H1 (cell line): ENCODE results near the gene SHROOM2. TPM values are rescaled to one million over a fixed set of nuclear protein-coding genes. Genes with fewer than 3 reads are reported as not detected.

Experiments used
- CTCF ChIA-PET: fragments of 300-600 bp; sonication (Branson Sonifier 250); formaldehyde crosslinking; loops from one replicate; lab custom pipeline; 2021; ENCODE audit not compliant: partially characterized antibody; lab: Charles Lee
- POLR2A ChIA-PET: fragments of 300-600 bp; sonication (Branson Sonifier 250); formaldehyde crosslinking; loops from one replicate; lab custom pipeline; 2021; ENCODE audit warnings: inconsistent platforms; ENCODE audit not compliant: partially characterized antibody; lab: Charles Lee
- DNase-seq, 2 experiments: peaks; one replicate each; pipeline versions ENCODE4 v3.0.0 to v3.0.0-alpha.2; 2010 to 2022; ENCODE audit warnings: low spot score in 2 of 2, low read depth in 1 of 2, mixed read lengths in 1 of 2
- FAIRE-seq: peaks from 2 replicates; lab custom pipeline; 2011; peaks lifted over from hg19 to GRCh38; lab: Jason Lieb, UNC
- H2AFZ ChIP-seq: 2 replicates; pipeline ENCODE4 v1.8.1; 2012; ENCODE audit warnings: low read length, inconsistent platforms
- H2AK5ac ChIP-seq: 2 replicates; pipeline ENCODE4 v1.6.1; 2013; ENCODE audit warnings: low read depth, low read length
- H2BK120ac ChIP-seq: replicated peaks from 2 replicates; pipeline ENCODE3; 2013; ENCODE audit warnings: low read depth, low read length, inconsistent platforms
- H2BK12ac ChIP-seq: 2 replicates; pipeline ENCODE4 v1.6.1; 2013; ENCODE audit warnings: low read depth, low read length
- H2BK15ac ChIP-seq: 2 replicates; pipeline ENCODE4 v1.6.1; 2013; ENCODE audit warnings: low read length
- H2BK20ac ChIP-seq: 2 replicates; pipeline ENCODE4 v1.6.1; 2013; ENCODE audit warnings: low read length
- H2BK5ac ChIP-seq: 2 replicates; pipeline ENCODE4 v1.6.1; 2013; ENCODE audit warnings: low read depth, low read length
- H3K14ac ChIP-seq: 2 replicates; pipeline ENCODE4 v1.6.1; 2013; ENCODE audit warnings: inconsistent platforms; ENCODE audit not compliant: insufficient read length
- H3K18ac ChIP-seq: 2 replicates; pipeline ENCODE4 v1.6.1; 2013; ENCODE audit warnings: low read length; ENCODE audit errors: extremely low read depth
- H3K23ac ChIP-seq: 2 replicates; pipeline ENCODE4 v1.6.1; 2013; ENCODE audit warnings: inconsistent platforms; ENCODE audit not compliant: insufficient read length
- H3K23me2 ChIP-seq: 2 replicates; pipeline ENCODE4 v1.6.1; 2013; ENCODE audit warnings: low read depth, low read length
- H3K27ac ChIP-seq: 2 replicates; pipeline ENCODE4 v1.6.1; 2011; ENCODE audit warnings: low read depth, low read length, inconsistent platforms
- H3K27me3 ChIP-seq, 4 experiments: replicated peaks in 1 of 4; 1 replicate in 1 of 4; 2 replicates in 3 of 4; pipeline versions ENCODE4 v1.6.1 to v1.8.1; 2011 to 2013; ENCODE audit warnings: low read length in 3 of 4, mild to moderate bottlenecking in 3 of 4, inconsistent platforms in 2 of 4, mixed read lengths in 2 of 4, moderate library complexity in 1 of 4; ENCODE audit not compliant: control insufficient read depth in 3 of 4, insufficient read depth in 3 of 4; ENCODE audit errors: extremely low read depth in 1 of 4
- H3K36me3 ChIP-seq, 4 experiments: 2 replicates each; pipeline versions ENCODE4 v1.6.1 to v1.8.1; 2011 to 2013; ENCODE audit warnings: mild to moderate bottlenecking in 4 of 4, low read length in 3 of 4, moderate library complexity in 2 of 4, control low read depth in 1 of 4, inconsistent platforms in 1 of 4; ENCODE audit not compliant: insufficient read depth in 4 of 4, control insufficient read depth in 2 of 4
- H3K4ac ChIP-seq: replicated peaks from 2 replicates; pipeline ENCODE3; 2013; ENCODE audit warnings: low read length, low read depth, mixed read lengths, inconsistent platforms; ENCODE audit not compliant: insufficient read length
- H3K4me1 ChIP-seq, 4 experiments: replicated peaks in 1 of 4; 1 replicate in 1 of 4; 2 replicates in 3 of 4; pipeline versions ENCODE4 v1.6.1 to v1.8.1; 2011 to 2013; ENCODE audit warnings: low read length in 3 of 4, inconsistent platforms in 2 of 4, mixed read lengths in 1 of 4; ENCODE audit not compliant: insufficient read depth in 4 of 4, control insufficient read depth in 3 of 4
- H3K4me2 ChIP-seq, 2 experiments: 2 replicates each; pipeline versions ENCODE4 v1.6.1 to v1.8.1; 2011 to 2013; ENCODE audit warnings: low read depth in 2 of 2, low read length in 2 of 2, control low read depth in 1 of 2, inconsistent platforms in 1 of 2, mild to moderate bottlenecking in 1 of 2; ENCODE audit not compliant: insufficient read depth in 1 of 2
- H3K4me3 ChIP-seq, 4 experiments: fragments of 200-600, 300-600 bp in 1 of 4; sonication (generic), shearing (Covaris generic), sonication (Bioruptor Twin) in 1 of 4; 2 replicates each; pipeline versions ENCODE4 v1.5.1 to v1.8.1; 2011 to 2016; ENCODE audit warnings: low read length in 4 of 4, low read depth in 3 of 4, control low read depth in 2 of 4, inconsistent platforms in 2 of 4, mild to moderate bottlenecking in 2 of 4, mixed read lengths in 1 of 4, moderate library complexity in 1 of 4; ENCODE audit not compliant: insufficient read depth in 2 of 4; ENCODE audit errors: extremely low read depth in 1 of 4
- H3K56ac ChIP-seq: replicated peaks from 2 replicates; pipeline ENCODE3; 2013; ENCODE audit warnings: low read depth, mild to moderate bottlenecking, mixed read lengths, low read length, inconsistent platforms; ENCODE audit not compliant: insufficient read length
- H3K79me1 ChIP-seq: 2 replicates; pipeline ENCODE4 v1.6.1; 2013; ENCODE audit warnings: low read depth, low read length, control low read depth
- H3K79me2 ChIP-seq, 2 experiments: 2 replicates each; pipeline versions ENCODE4 v1.6.1 to v1.8.1; 2012 to 2013; ENCODE audit warnings: low read length in 2 of 2, mild to moderate bottlenecking in 2 of 2, inconsistent platforms in 1 of 2; ENCODE audit not compliant: insufficient read depth in 2 of 2, control insufficient read depth in 1 of 2
- H3K9ac ChIP-seq, 4 experiments: replicated peaks in 1 of 4; 1 replicate in 1 of 4; 2 replicates in 3 of 4; pipeline versions ENCODE4 v1.6.1 to v1.8.1; 2011 to 2013; ENCODE audit warnings: low read depth in 3 of 4, low read length in 3 of 4, control low read depth in 2 of 4, mild to moderate bottlenecking in 2 of 4, moderate library complexity in 2 of 4, inconsistent platforms in 1 of 4; ENCODE audit errors: extremely low read depth in 1 of 4
- H3K9me3 ChIP-seq, 2 experiments: 2 replicates each; pipeline versions ENCODE4 v1.6.1 to v1.8.1; 2012 to 2013; ENCODE audit warnings: mild to moderate bottlenecking in 2 of 2, moderate library complexity in 2 of 2, control low read depth in 1 of 2, inconsistent platforms in 1 of 2, low read depth in 1 of 2, low read length in 1 of 2, mixed read lengths in 1 of 2; ENCODE audit not compliant: insufficient read depth in 2 of 2
- H4K20me1 ChIP-seq, 2 experiments: replicated peaks in 1 of 2; 2 replicates each; pipeline versions ENCODE3 to v1.8.1; 2011 to 2013; ENCODE audit warnings: inconsistent platforms in 2 of 2, low read length in 2 of 2, mild to moderate bottlenecking in 1 of 2; ENCODE audit not compliant: insufficient read depth in 2 of 2, control insufficient read depth in 1 of 2
- H4K5ac ChIP-seq: 2 replicates; pipeline ENCODE4 v1.6.1; 2013; ENCODE audit warnings: low read length, low read depth, mixed read lengths, inconsistent platforms; ENCODE audit not compliant: insufficient read length
- H4K8ac ChIP-seq: 2 replicates; pipeline ENCODE4 v1.8.0; 2013; ENCODE audit warnings: mild to moderate bottlenecking, moderate library complexity, low read length, inconsistent platforms; ENCODE audit not compliant: insufficient read depth; ENCODE audit errors: extremely low read depth
- H4K91ac ChIP-seq: replicated peaks from 2 replicates; pipeline ENCODE3; 2013; ENCODE audit warnings: low read length, mixed read lengths, inconsistent platforms; ENCODE audit not compliant: insufficient read length
- BRCA1 ChIP-seq: IDR thresholded peaks from 2 replicates; pipeline ENCODE4 v1.6.1; 2012; ENCODE audit warnings: low read depth, low read length, improper control_type of control experiment
- FOSL1 ChIP-seq: IDR thresholded peaks from 2 replicates; pipeline ENCODE4 v1.6.1; 2011; ENCODE audit warnings: mild to moderate bottlenecking, low read depth, low read length, moderate library complexity; ENCODE audit not compliant: insufficient read depth
- GTF2F1 ChIP-seq: IDR thresholded peaks from 2 replicates; pipeline ENCODE4 v1.6.1; 2012; ENCODE audit warnings: low read depth, low read length, improper control_type of control experiment, borderline replicate concordance
- MAFK ChIP-seq: IDR thresholded peaks from 2 replicates; pipeline ENCODE4 v1.6.1; 2012; ENCODE audit warnings: low read depth, mild to moderate bottlenecking, improper control_type of control experiment, low read length
- SAP30 ChIP-seq: fragments of 300-600 bp; sonication (generic); IDR thresholded peaks from 2 replicates; pipeline ENCODE4 v1.7.1; 2012; ENCODE audit warnings: low read length, moderate library complexity, mild to moderate bottlenecking, inconsistent platforms; ENCODE audit not compliant: insufficient read depth, insufficient replicate concordance
- WGBS, 2 experiments: shearing (Covaris generic) in 1 of 2; methylation state at CpG; one replicate each; pipeline versions ENCODE4 v1.1.6 to v1.1.7; 2013 to 2015; ENCODE audit warnings: low lambda C conversion rate in 2 of 2, mixed read lengths in 2 of 2, inconsistent platforms in 1 of 2, low coverage in 1 of 2, missing lambda C conversion rate in 1 of 2; ENCODE audit not compliant: insufficient replicate concordance in 2 of 2, insufficient coverage in 1 of 2, insufficient read length in 1 of 2; ENCODE audit errors: extremely low coverage in 1 of 2, missing lambda C conversion rate in 1 of 2; 5-methylcytosine and 5-hydroxymethylcytosine counted together
- polyA plus RNA-seq, 7 experiments: library from polyadenylated mRNA; depleted of rRNA in 3 of 7; stranded (reverse) in 5 of 7; unstranded in 2 of 7; fragments of >200 nt in 5 of 7; fragments of 200-250 nt in 2 of 7; gene quantifications; 1 replicate in 5 of 7; 2 replicates in 1 of 7; 4 replicates in 1 of 7; pipeline versions ENCODE4 v1.2.1 to v1.2.3, GENCODE V29; 2011 to 2013; ENCODE audit warnings: missing spikeins in 2 of 7, mixed read lengths in 2 of 7
- total RNA-seq: library from RNA; stranded (reverse); fragmentation: NEBNext Ultra II Directional; extraction: Animal tissue kit (Norgen Biotek cat#: 25700); gene quantifications from 2 replicates; pipeline ENCODE4 v1.2.1, GENCODE V29; 2021

Gene SHROOM2
- total and polyA plus RNA-seq, 2 of the 8 experiments (the other 6 are each of a cell fraction or from before 2014, with no cell fraction given), result 3.4 to 14.2 TPM

GRCh38 chrX:9911487-9911886 is 125.3 kb downstream of the SHROOM2 start:
- CTCF ChIA-PET, result no interaction called here
- no peak overlapping the region; a peak in 1 of 7 replicates for H3K9ac ChIP-seq
- no peak for FAIRE-seq

More at GRCh38 chrX:9911487-9911886, 125.3 kb downstream of the SHROOM2 start:
- Histone ChIP-seq H2BK5ac (no peak overlapping the region), H4K20me1 (no peaks in the 10 kb centered on the region), H3K14ac (no peak overlapping the region), H3K23ac (no peak overlapping the region), H3K9me3 (no peaks in the 10 kb centered on the region), H2BK20ac (no peak overlapping the region), H3K4ac (no peak overlapping the region), H3K79me2 (peaks cover 0 to 3% of the 10 kb centered on the region in 2 experiments; a peak in 1 of 4 replicates), H4K91ac (no peak overlapping the region), H3K56ac (no peak overlapping the region), H2BK15ac (no peak overlapping the region), H2BK120ac (no peak overlapping the region), H4K5ac (no peak overlapping the region), H3K4me1 (peaks cover 0 to 16% (median 7%) of the 10 kb centered on the region in 4 experiments; a peak in 5 of 7 replicates), H2AK5ac (no peak overlapping the region), H3K18ac (no peak overlapping the region), H3K79me1 (no peaks in the 10 kb centered on the region), H4K8ac (no peak overlapping the region), H2BK12ac (no peak overlapping the region), H2AFZ (no peak overlapping the region), H3K4me2 (no peak overlapping the region), H3K23me2 (no peaks in the 10 kb centered on the region), H3K27me3 (no peaks in the 10 kb centered on the region), H3K36me3 (no peaks in the 10 kb centered on the region), H3K27ac (no peak overlapping the region), H3K4me3 (no peak overlapping the region)
- TF ChIP-seq MAFK (no peak), BRCA1 (no peak), GTF2F1 (no peak), SAP30 (no peak), FOSL1 (no peak)
- POLR2A ChIA-PET, result interaction anchor here (0.7 to 1.3 kb wide), 2 partner anchors 101 to 103 kb away, joined by 3 read pairs; no protein-coding TSS in a partner anchor
- WGBS, 2 experiments, result 81% methylated on average over 7 of the region's 7 CpGs; no CpG with 5 or more reads in 1 of the 2 experiments
- no peak for DNase-seq
